NCI-H1105 treated with DMSO at 0.1 percent for 48 hours (cell line): ENCODE results near the gene BRWD1.
A peak's percentile ranks its signal among the peaks of the same experiment; 100 is the strongest.

Experiments
- DNase-seq: peaks from one replicate; lab custom pipeline; 2025; lab: John Stamatoyannopoulos, UW

BRWD1 gene

GRCh38 chr21:39313571-39314142, at the start of gene BRWD1:
Gene BRWD1, minus strand, starts transcription at chr21:39313632. Its CDS starts 141 bp downstream, at chr21:39313491.
- DNase-seq, result peak; percentile 78

- DNase-seq, result no peak
These were observed 49.3 kb upstream of the BRWD1 start for GRCh38 chr21:39362733-39363132.

GRCh38 chr21:39359382-39359781, 46.0 kb upstream of the BRWD1 start:
- no peak for DNase-seq

- DNase-seq, result no peak
These were observed 39.9 kb upstream of the BRWD1 start for GRCh38 chr21:39353295-39353694.

GRCh38 chr21:39350094-39351005, 36.9 kb upstream of the BRWD1 start:
- no peak for DNase-seq

- DNase-seq, result peak; percentile 97
These were observed 36.0 kb upstream of the BRWD1 start for GRCh38 chr21:39349211-39350093.

- DNase-seq, result peak; percentile 93
These were observed 35.2 kb upstream of the BRWD1 start, which contains the start of gene HMGN1 for GRCh38 chr21:39348355-39349210. Gene HMGN1, minus strand, starts transcription at chr21:39349088. Its CDS starts 171 bp downstream, at chr21:39348917.

GRCh38 chr21:39348040-39348354, 34.6 kb upstream of the BRWD1 start:
- DNase-seq, result peak; percentile 67

GRCh38 chr21:39347537-39347936, 34.1 kb upstream of the BRWD1 start:
- no peak for DNase-seq

GRCh38 chr21:39346671-39347331, 33.4 kb upstream of the BRWD1 start:
- DNase-seq, result no peak

GRCh38 chr21:39346206-39346605, 32.8 kb upstream of the BRWD1 start:
- no peak for DNase-seq

GRCh38 chr21:39345440-39345839, 32.0 kb upstream of the BRWD1 start:
- DNase-seq, result no peak

- DNase-seq, result no peak
These were observed 31.4 kb upstream of the BRWD1 start for GRCh38 chr21:39344848-39345247.

- no peak for DNase-seq
These were observed 28.0 kb upstream of the BRWD1 start for GRCh38 chr21:39341249-39341923.

GRCh38 chr21:39340687-39341086, 27.3 kb upstream of the BRWD1 start:
- no peak for DNase-seq

GRCh38 chr21:39339231-39339630, 25.8 kb upstream of the BRWD1 start:
- DNase-seq, result no peak

- DNase-seq, result no peak
These were observed 23.1 kb upstream of the BRWD1 start for GRCh38 chr21:39336457-39337008.

GRCh38 chr21:39334611-39335010, 21.2 kb upstream of the BRWD1 start:
- DNase-seq, result no peak

- DNase-seq, result no peak
These were observed 18.7 kb upstream of the BRWD1 start for GRCh38 chr21:39332175-39332574.

- DNase-seq, result no peak
These were observed 16.6 kb upstream of the BRWD1 start for GRCh38 chr21:39330001-39330400.
